Measurements from ENCODE around the gene ESYT3. TPM values are rescaled to one million over a fixed set of nuclear protein-coding genes. Genes with fewer than 3 reads are reported as not detected.

The ESYT3 gene
- total RNA-seq, 1 experiment from 2014 or later = 7.6 TPM

DNA sequence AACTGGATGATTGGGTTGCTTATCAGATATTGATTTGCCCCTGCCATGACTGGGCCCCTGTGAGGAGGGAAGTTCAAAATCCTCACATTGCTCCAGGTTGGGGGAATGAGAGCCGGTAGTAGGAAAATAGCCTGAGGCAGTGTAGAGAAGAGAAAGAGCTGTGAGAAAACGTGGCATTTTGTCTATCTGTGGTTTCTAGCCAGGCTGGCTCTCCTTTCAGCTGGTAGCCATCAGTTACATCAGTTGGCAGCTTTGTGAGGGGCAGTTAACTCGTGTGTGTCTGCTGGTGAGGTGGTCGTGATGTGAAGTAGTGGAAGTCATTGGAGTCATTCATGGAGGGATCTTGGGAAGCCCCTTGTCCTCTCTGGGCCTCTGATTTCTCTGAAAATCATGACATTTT, 5.2 kb downstream of the ESYT3 start:
- BruUV-seq (replicated peaks) = no TSS peak
- Histone ChIP-seq H3K27me3 (replicated peaks; ENCODE audit: control insufficient read depth, insufficient read depth, low read length) (no peaks in the 10 kb centered on the region), H3K9me3 (no peaks in the 10 kb centered on the region), H3K4me1 (peaks cover 39% of the 10 kb centered on the region), H3K4me3 (ENCODE audit: low read depth, low read length) (no peak overlapping the region), H3K36me3 (ENCODE audit: control insufficient read depth, insufficient read depth, low read length) (no peaks in the 10 kb centered on the region; the same call in 1 of the 2 replicates)
- no peaks in the 10 kb centered on the region for H3K9me3 Mint-ChIP-seq (ENCODE audit: unreplicated experiment)
- no peak for DNase-seq
- no peaks in the 10 kb centered on the region for H3K27me3 Mint-ChIP-seq (ENCODE audit: insufficient read depth, unreplicated experiment)
- H3K4me1 Mint-ChIP-seq (ENCODE audit: low read depth, unreplicated experiment) = peaks cover 18% of the 10 kb centered on the region
- intact Hi-C loops (cut with micrococcal nuclease; ENCODE audit: unreplicated experiment) = no loop called here
- H3K27ac Mint-ChIP-seq (ENCODE audit: unreplicated experiment) = no peak overlapping the region
- TF ChIP-seq CTCF (IDR thresholded peaks at IDR 0.05; ENCODE audit: insufficient read depth in 1 of 2, low read depth in 1 of 2, low read length in 1 of 2, severe bottlenecking in 1 of 2, unreplicated experiment in 1 of 2) = no peak
- CTCF ChIA-PET = no interaction called here
- POLR2A ChIA-PET = no interaction called here
- no peak overlapping the region for H3K4me3 Mint-ChIP-seq (ENCODE audit: unreplicated experiment)
- no peaks in the 10 kb centered on the region for H3K36me3 Mint-ChIP-seq (ENCODE audit: insufficient read depth, unreplicated experiment)

GRCh38 chr3:138440121-138440521, 5.7 kb downstream of the ESYT3 start:
- no peak for TF ChIP-seq CTCF (IDR thresholded peaks at IDR 0.05; ENCODE audit: insufficient read depth in 1 of 2, low read depth in 1 of 2, low read length in 1 of 2, severe bottlenecking in 1 of 2, unreplicated experiment in 1 of 2)
- intact Hi-C loops (cut with micrococcal nuclease; ENCODE audit: unreplicated experiment) = no loop called here
- no peaks in the 10 kb centered on the region; the same call in 1 of the 2 replicates for H3K36me3 ChIP-seq (ENCODE audit: control insufficient read depth, insufficient read depth, low read length)
- ChIA-PET POLR2A (no interaction called here), CTCF (no interaction called here)
- H3K4me1 ChIP-seq = peaks cover 39% of the 10 kb centered on the region
- Mint-ChIP-seq H3K27ac (ENCODE audit: unreplicated experiment) (no peak overlapping the region), H3K36me3 (ENCODE audit: insufficient read depth, unreplicated experiment) (no peaks in the 10 kb centered on the region), H3K9me3 (ENCODE audit: unreplicated experiment) (no peaks in the 10 kb centered on the region), H3K4me3 (ENCODE audit: unreplicated experiment) (no peak overlapping the region), H3K27me3 (ENCODE audit: insufficient read depth, unreplicated experiment) (no peaks in the 10 kb centered on the region), H3K4me1 (ENCODE audit: low read depth, unreplicated experiment) (peaks cover 18% of the 10 kb centered on the region)
- no peaks in the 10 kb centered on the region for H3K27me3 ChIP-seq (replicated peaks; ENCODE audit: control insufficient read depth, insufficient read depth, low read length)
- no peak for DNase-seq
- no TSS peak for BruUV-seq (replicated peaks)
- H3K9me3 ChIP-seq = no peaks in the 10 kb centered on the region
- H3K4me3 ChIP-seq (ENCODE audit: low read depth, low read length) = no peak overlapping the region

DNA sequence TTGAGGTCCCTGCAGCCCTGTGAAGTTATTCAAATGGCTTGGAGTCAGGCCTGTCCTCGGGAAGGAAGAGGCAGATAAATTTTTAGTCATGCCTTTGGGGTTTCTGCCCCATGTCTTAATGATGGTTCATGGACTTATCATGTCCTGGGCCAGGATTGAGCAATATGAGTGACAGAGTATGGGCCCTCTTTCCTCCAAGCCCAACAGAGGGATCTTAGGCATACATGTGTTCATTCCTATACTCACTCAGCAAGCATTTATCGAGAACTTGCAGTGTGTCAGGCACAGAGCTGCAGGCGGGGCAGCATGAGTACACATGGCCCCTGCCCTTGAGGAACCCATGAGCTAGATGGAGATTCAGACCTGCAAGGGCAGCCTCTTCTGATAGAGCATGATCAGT, 6.2 kb downstream of the ESYT3 start:
- H3K4me1 Mint-ChIP-seq (ENCODE audit: low read depth, unreplicated experiment) = peaks cover 18% of the 10 kb centered on the region
- no peak for TF ChIP-seq CTCF (IDR thresholded peaks at IDR 0.05; ENCODE audit: insufficient read depth in 1 of 2, low read depth in 1 of 2, low read length in 1 of 2, severe bottlenecking in 1 of 2, unreplicated experiment in 1 of 2)
- peak in 1 of 2 experiments; percentile 8 for DNase-seq
- ChIA-PET CTCF (no interaction called here), POLR2A (no interaction called here)
- no peaks in the 10 kb centered on the region for H3K27me3 Mint-ChIP-seq (ENCODE audit: insufficient read depth, unreplicated experiment)
- H3K36me3 Mint-ChIP-seq (ENCODE audit: insufficient read depth, unreplicated experiment) = no peaks in the 10 kb centered on the region
- no peaks in the 10 kb centered on the region for H3K9me3 Mint-ChIP-seq (ENCODE audit: unreplicated experiment)
- H3K27ac Mint-ChIP-seq (ENCODE audit: unreplicated experiment) = no peak overlapping the region
- Histone ChIP-seq H3K36me3 (ENCODE audit: control insufficient read depth, insufficient read depth, low read length) (no peaks in the 10 kb centered on the region; the same call in 1 of the 2 replicates), H3K27me3 (replicated peaks; ENCODE audit: control insufficient read depth, insufficient read depth, low read length) (no peaks in the 10 kb centered on the region), H3K4me3 (ENCODE audit: low read depth, low read length) (no peak overlapping the region), H3K9me3 (no peaks in the 10 kb centered on the region), H3K4me1 (peaks cover 35% of the 10 kb centered on the region)
- intact Hi-C loops (cut with micrococcal nuclease; ENCODE audit: unreplicated experiment) = no loop called here
- H3K4me3 Mint-ChIP-seq (ENCODE audit: unreplicated experiment) = no peak overlapping the region
- no TSS peak for BruUV-seq (replicated peaks)
